GM18526 (cell line): Measurements from ENCODE around the gene NAT8L.

ENCODE experiments used
- POLR2A ChIP-seq: IDR thresholded peaks from 3 replicates; pipeline ENCODE4 v1.6.1; 2011; ENCODE audit not compliant: insufficient read length; ENCODE audit errors: extremely low read depth

NAT8L gene

GRCh38 chr4:2044542-2045517 is 14.3 kb upstream of the NAT8L start:
- TF ChIP-seq POLR2A, result no peak

GRCh38 chr4:2045518-2045951 is 13.6 kb upstream of the NAT8L start:
- TF ChIP-seq POLR2A, result no peak

- no peak for TF ChIP-seq POLR2A
Measured at GRCh38 chr4:2046031-2046961, 12.8 kb upstream of the NAT8L start.

GRCh38 chr4:2047031-2047660 is 12.0 kb upstream of the NAT8L start:
- TF ChIP-seq POLR2A, result no peak

GRCh38 chr4:2047781-2048581 is 11.1 kb upstream of the NAT8L start:
- TF ChIP-seq POLR2A, result no peak

- no peak for TF ChIP-seq POLR2A
Measured at GRCh38 chr4:2048831-2049230, 10.3 kb upstream of the NAT8L start.

GRCh38 chr4:2049381-2049780 is 9.7 kb upstream of the NAT8L start:
- no peak for TF ChIP-seq POLR2A

- TF ChIP-seq POLR2A, result no peak
Measured at GRCh38 chr4:2049811-2050210, 9.3 kb upstream of the NAT8L start.

GRCh38 chr4:2051086-2051485 is 8.0 kb upstream of the NAT8L start:
- TF ChIP-seq POLR2A, result no peak

- no peak for TF ChIP-seq POLR2A
Measured at GRCh38 chr4:2054217-2054616, 4.9 kb upstream of the NAT8L start.

GRCh38 chr4:2057382-2058065 is 1.6 kb upstream of the NAT8L start:
- TF ChIP-seq POLR2A, result no peak

GRCh38 chr4:2058264-2059045 is 672 bp upstream of the NAT8L start:
- TF ChIP-seq POLR2A, result no peak

GRCh38 chr4:2059726-2060602 is 837 bp downstream of the NAT8L start:
- TF ChIP-seq POLR2A, result no peak
